Adrenal gland (tissue), 12 donors: Measurements from ENCODE around the gene LCT. TPM values are rescaled to one million over a fixed set of nuclear protein-coding genes. Genes with fewer than 3 reads are reported as not detected.

Source experiments
- DNase-seq, 7 donors: peaks; one replicate each; pipeline ENCODE4 v3.0.0-alpha.2; 2019 to 2020
- H3K27ac ChIP-seq, 5 donors: fragments of 200-600 bp; sonication (generic) in 4 of 5; 1 replicate in 3 of 5; 2 replicates in 2 of 5; pipeline versions ENCODE4 v1.5.1 to v1.8.0; 2016 to 2020; ENCODE audit warnings: mild to moderate bottlenecking in 1 of 5
- H3K27me3 ChIP-seq: fragments of 200-600 bp; 2 replicates; pipeline ENCODE4 v1.8.0; 2021
- H3K36me3 ChIP-seq, 2 donors: fragments of 200-600 bp; replicated peaks in 1 of 2; 1 replicate in 1 of 2; 2 replicates in 1 of 2; pipeline versions ENCODE4 v1.5.1 to v1.8.0; 2018 to 2022
- H3K4me1 ChIP-seq, 2 donors: fragments of 200-600 bp; replicated peaks in 1 of 2; 1 replicate in 1 of 2; 2 replicates in 1 of 2; pipeline versions ENCODE4 v1.5.1 to v1.8.0; 2018 to 2021
- H3K4me3 ChIP-seq, 4 donors: fragments of 200-600 bp; sonication (generic) in 3 of 4; one replicate each; pipeline ENCODE4 v1.5.1; 2016 to 2018
- H3K9me3 ChIP-seq, 3 donors: fragments of 200-600 bp; sonication (generic) in 1 of 3; replicated peaks in 1 of 3; 1 replicate in 2 of 3; 2 replicates in 1 of 3; pipeline versions ENCODE4 v1.5.1 to v1.8.0; 2016 to 2021
- POLR2A ChIP-seq, 2 donors: fragments of 450-650 bp; IDR thresholded peaks; one replicate each; pipeline ENCODE4 v1.6.1; 2017; ENCODE audit warnings: antibody characterized with exemption in 2 of 2, mild to moderate bottlenecking in 2 of 2, moderate library complexity in 1 of 2
- WGBS, 4 donors: extraction: QIAGEN DNeasy Blood & Tissue Kit in 2 of 4; methylation state at CpG; one replicate each; pipeline versions ENCODE4 v1.1.5 to v1.1.7; 2013 to 2017; 5-methylcytosine and 5-hydroxymethylcytosine counted together
- intact Hi-C, 2 donors: fragments of 100-400 bp; cut with DNase I; formaldehyde crosslinking; loops; one replicate each; pipeline versions ENCODE4 v1.14.1 to v1.15.0; 2022 to 2023
- polyA plus RNA-seq, 3 donors: library from polyadenylated mRNA; stranded (reverse); fragments of 200-250 nt in 2 of 3; fragments of 350-450 nt in 1 of 3; fragmentation: Illumina TruSeq in 1 of 3; extraction: RNeasy Lipid Tissue Mini Kit (QIAGEN cat#74804) in 1 of 3; gene quantifications; one replicate each; pipeline ENCODE4 v1.2.3, GENCODE V29; 2013 to 2014
- total RNA-seq, 9 donors: library from RNA; depleted of rRNA in 4 of 9; stranded (reverse); fragments of >200 nt in 4 of 9; fragments of 120-200 nt in 1 of 9; fragmentation: NEBNext Ultra II Directional in 1 of 9; extraction: Animal tissue kit (Norgen Biotek cat#: 25700) in 1 of 9; gene quantifications; one replicate each; pipeline versions ENCODE4 v1.1.0 to v1.2.4, GENCODE V29; 2013 to 2023
- TF ChIP-seq, protein P1 (sequence below), 6 experiments: fragments of 450-650 bp in 4 of 6; fragments of 200-600 bp in 2 of 6; sonication (generic) in 1 of 6; IDR thresholded peaks; 1 replicate in 5 of 6; 2 replicates in 1 of 6; pipeline versions ENCODE4 v1.5.1 to v1.8.0; 2016 to 2021; ENCODE audit warnings: antibody characterized with exemption in 6 of 6, mild to moderate bottlenecking in 2 of 6, moderate library complexity in 1 of 6
- donor health status: healthy with polysubstance abuse.
- donor health status: Bipolar disorder and iron deficiency.
- donor health status: DM: yes; HTN: yes; CAD: no.
- donor health status: DM: no; HTN: no; CAD: no.
- donor health status: DM: no; HTN: no; CAD: no.
- donor health status: DM: yes; HTN: yes; CAD: no.

LCT gene
- total and polyA plus RNA-seq, 12 donors, result 0.17 to 0.69 TPM; not detected in 10

GRCh38 chr2:135775420-135775819, 61.6 kb downstream of the LCT start:
- DNase-seq, result peak in 6 of 7 donors; percentile 39 to 74 (median 63)
- Histone ChIP-seq H3K4me1 (peaks cover 0 to 9% of the 10 kb centered on the region in 2 donors), H3K27ac (peak overlapping the region in 1 of 5 donors; percentile 14), H3K27me3 (no peaks in the 10 kb centered on the region), H3K36me3 (peaks cover 0 to 84% of the 10 kb centered on the region in 2 donors), H3K4me3 (no peak overlapping the region), H3K9me3 (no peaks in the 10 kb centered on the region)
- TF ChIP-seq POLR2A (IDR thresholded peaks at IDR 0.05), result no peak
- TF ChIP-seq, protein P1, sequence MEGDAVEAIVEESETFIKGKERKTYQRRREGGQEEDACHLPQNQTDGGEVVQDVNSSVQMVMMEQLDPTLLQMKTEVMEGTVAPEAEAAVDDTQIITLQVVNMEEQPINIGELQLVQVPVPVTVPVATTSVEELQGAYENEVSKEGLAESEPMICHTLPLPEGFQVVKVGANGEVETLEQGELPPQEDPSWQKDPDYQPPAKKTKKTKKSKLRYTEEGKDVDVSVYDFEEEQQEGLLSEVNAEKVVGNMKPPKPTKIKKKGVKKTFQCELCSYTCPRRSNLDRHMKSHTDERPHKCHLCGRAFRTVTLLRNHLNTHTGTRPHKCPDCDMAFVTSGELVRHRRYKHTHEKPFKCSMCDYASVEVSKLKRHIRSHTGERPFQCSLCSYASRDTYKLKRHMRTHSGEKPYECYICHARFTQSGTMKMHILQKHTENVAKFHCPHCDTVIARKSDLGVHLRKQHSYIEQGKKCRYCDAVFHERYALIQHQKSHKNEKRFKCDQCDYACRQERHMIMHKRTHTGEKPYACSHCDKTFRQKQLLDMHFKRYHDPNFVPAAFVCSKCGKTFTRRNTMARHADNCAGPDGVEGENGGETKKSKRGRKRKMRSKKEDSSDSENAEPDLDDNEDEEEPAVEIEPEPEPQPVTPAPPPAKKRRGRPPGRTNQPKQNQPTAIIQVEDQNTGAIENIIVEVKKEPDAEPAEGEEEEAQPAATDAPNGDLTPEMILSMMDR (IDR thresholded peaks at IDR 0.05), result no peak
- WGBS, 4 donors, result 33 to 43% (median 39%) methylated on average over 2 of the region's 2 CpGs
- intact Hi-C loops, result no loop called here

DNA sequence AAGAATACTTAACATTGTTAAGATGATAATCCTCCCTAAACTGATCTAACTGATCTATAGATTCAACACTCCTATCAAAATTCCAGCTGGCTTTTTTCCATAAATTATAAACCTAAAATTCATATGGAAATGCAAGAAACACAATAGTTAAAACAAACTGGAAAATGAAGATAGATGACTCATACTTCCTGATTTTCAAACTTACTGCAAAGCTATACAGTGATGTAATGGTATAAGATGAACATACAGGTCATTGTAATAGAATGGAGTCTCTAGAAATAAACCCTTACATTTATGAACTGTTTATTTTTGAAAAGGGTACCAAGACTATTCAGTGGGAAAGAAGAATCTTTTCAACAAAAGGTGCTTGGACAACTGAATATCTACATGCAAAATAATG, 63.1 kb downstream of the LCT start:
- Histone ChIP-seq H3K36me3 (peaks cover 0 to 85% of the 10 kb centered on the region in 2 donors), H3K27ac (no peak overlapping the region), H3K27me3 (no peaks in the 10 kb centered on the region), H3K4me1 (peaks cover 0 to 9% of the 10 kb centered on the region in 2 donors), H3K4me3 (no peak overlapping the region), H3K9me3 (no peaks in the 10 kb centered on the region)
- no peak for DNase-seq
- no peak for TF ChIP-seq POLR2A (IDR thresholded peaks at IDR 0.05)
- TF ChIP-seq, protein P1 (IDR thresholded peaks at IDR 0.05), result no peak
- intact Hi-C loops, result no loop called here

DNA sequence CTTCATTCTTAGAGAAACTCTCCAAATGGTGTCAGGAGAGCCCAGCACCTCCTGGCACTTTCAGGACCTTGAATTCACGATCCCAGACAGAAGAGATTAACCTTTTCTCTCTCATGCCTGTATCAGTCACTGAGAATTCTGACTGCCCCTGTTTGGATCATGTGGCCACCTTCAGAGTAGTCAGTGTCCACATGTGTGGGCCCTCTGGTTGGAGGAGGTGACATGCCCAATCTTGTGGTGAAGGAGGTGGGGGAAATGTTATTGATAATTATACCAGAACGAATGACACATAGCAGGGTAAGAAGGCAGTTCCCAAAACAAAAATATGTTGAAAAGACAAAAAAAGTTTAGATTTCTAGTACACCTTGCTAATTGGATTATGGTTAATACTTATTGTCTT, 63.7 kb downstream of the LCT start:
- DNase-seq, result no peak
- intact Hi-C loops, result no loop called here
- H3K4me3 ChIP-seq, result no peak overlapping the region
- H3K27me3 ChIP-seq, result no peaks in the 10 kb centered on the region
- no peak overlapping the region for H3K27ac ChIP-seq
- H3K9me3 ChIP-seq, result no peaks in the 10 kb centered on the region
- TF ChIP-seq POLR2A (IDR thresholded peaks at IDR 0.05), result no peak
- TF ChIP-seq, protein P1 (IDR thresholded peaks at IDR 0.05), result no peak
- 73 to 85% (median 80%) methylated on average over 2 of the region's 2 CpGs for WGBS, 4 donors
- H3K36me3 ChIP-seq, result peaks cover 0 to 85% of the 10 kb centered on the region in 2 donors
- H3K4me1 ChIP-seq, result peaks cover 0 to 9% of the 10 kb centered on the region in 2 donors

GRCh38 chr2:135768863-135769262, 68.1 kb downstream of the LCT start:
- H3K4me1 ChIP-seq, result no peaks in the 10 kb centered on the region
- intact Hi-C loops, result no loop called here
- no peak for TF ChIP-seq POLR2A (IDR thresholded peaks at IDR 0.05)
- TF ChIP-seq, protein P1 (IDR thresholded peaks at IDR 0.05), result no peak
- peaks cover 0 to 92% of the 10 kb centered on the region in 2 donors for H3K36me3 ChIP-seq
- no peaks in the 10 kb centered on the region for H3K9me3 ChIP-seq
- no peaks in the 10 kb centered on the region for H3K27me3 ChIP-seq
- no peak for DNase-seq
- 93 to 98% (median 97%) methylated on average over 8 of the region's 8 CpGs for WGBS, 4 donors
- H3K27ac ChIP-seq, result no peak overlapping the region
- H3K4me3 ChIP-seq, result no peak overlapping the region
